ENCODE results near the gene ANK3. TPM values are rescaled to one million over a fixed set of nuclear protein-coding genes. Genes with fewer than 3 reads are reported as not detected.

Gene ANK3
- total RNA-seq, 1 donor from 2014 or later = 12.6 TPM

DNA sequence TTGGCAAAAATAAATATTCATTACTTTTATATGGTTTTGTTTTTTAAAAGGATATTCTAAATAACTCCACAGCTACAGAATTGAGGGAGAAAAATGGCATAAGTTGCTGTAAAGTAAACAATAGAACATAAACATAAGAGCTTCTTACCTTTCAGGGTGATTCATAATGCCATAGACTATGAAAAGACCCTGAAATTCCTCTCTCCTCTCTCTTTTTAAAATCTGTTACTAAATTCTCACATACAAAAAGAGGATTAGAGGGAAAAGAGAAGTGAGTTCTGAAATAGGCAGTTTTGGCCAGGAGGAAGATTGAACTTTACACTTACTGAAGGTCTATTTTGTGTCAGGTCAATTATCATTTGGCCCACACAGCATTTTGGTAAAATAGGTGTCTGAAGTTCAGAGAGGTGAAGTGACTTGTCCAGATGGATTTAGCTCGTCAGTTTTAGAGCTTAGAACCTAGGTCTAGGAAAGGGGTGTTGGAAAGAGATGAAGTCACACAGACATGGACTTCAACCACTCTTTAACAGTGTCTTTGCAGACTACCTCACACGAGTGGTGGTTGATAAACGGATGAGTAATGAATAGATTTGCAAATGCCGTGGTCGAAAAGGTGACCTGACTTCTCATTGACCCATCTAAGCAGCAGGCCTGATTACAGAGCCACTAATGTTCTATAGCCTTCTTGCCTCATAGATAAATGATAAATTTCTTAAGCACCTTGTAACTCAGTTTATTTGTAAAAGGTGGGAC lies 292.7 kb downstream of the ANK3 start:
- no peaks in the 10 kb centered on the region for H3K36me3 Mint-ChIP-seq (ENCODE audit: low read depth, unreplicated experiment)
- H3K4me3 Mint-ChIP-seq (ENCODE audit: unreplicated experiment) = no peak overlapping the region
- DNase-seq (ENCODE audit: low spot score) = no peak
- TF ChIP-seq, protein P1, sequence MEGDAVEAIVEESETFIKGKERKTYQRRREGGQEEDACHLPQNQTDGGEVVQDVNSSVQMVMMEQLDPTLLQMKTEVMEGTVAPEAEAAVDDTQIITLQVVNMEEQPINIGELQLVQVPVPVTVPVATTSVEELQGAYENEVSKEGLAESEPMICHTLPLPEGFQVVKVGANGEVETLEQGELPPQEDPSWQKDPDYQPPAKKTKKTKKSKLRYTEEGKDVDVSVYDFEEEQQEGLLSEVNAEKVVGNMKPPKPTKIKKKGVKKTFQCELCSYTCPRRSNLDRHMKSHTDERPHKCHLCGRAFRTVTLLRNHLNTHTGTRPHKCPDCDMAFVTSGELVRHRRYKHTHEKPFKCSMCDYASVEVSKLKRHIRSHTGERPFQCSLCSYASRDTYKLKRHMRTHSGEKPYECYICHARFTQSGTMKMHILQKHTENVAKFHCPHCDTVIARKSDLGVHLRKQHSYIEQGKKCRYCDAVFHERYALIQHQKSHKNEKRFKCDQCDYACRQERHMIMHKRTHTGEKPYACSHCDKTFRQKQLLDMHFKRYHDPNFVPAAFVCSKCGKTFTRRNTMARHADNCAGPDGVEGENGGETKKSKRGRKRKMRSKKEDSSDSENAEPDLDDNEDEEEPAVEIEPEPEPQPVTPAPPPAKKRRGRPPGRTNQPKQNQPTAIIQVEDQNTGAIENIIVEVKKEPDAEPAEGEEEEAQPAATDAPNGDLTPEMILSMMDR (IDR thresholded peaks at IDR 0.05; ENCODE audit: unreplicated experiment) = no peak
- no peak overlapping the region for H3K27ac Mint-ChIP-seq (ENCODE audit: unreplicated experiment)
- H3K27me3 Mint-ChIP-seq (ENCODE audit: unreplicated experiment) = no peaks in the 10 kb centered on the region
- H3K9me3 Mint-ChIP-seq (ENCODE audit: unreplicated experiment) = no peaks in the 10 kb centered on the region
- no peaks in the 10 kb centered on the region for H3K4me1 Mint-ChIP-seq (ENCODE audit: unreplicated experiment)

DNA sequence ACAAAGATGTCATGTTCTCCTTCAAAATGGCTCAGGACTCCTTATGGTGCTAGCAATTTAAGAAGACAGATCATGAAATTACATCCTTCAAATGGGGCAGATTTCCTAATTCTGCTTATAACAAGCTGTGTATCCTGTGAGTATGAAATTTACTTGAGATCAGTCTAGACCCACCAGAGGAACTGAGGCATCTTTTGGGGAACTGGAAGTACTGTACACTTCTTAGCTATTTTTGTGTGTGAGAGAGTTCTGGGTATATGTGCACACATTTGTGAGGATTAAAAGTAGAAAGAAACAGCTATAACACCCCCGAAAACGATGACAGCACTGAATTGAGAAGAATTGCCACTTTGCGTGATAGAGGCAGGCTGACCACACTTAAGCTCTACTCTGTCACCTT lies 296.4 kb downstream of the ANK3 start:
- no peak overlapping the region for H3K4me3 Mint-ChIP-seq (ENCODE audit: unreplicated experiment)
- DNase-seq (ENCODE audit: low spot score) = no peak
- H3K27ac Mint-ChIP-seq (ENCODE audit: unreplicated experiment) = no peak overlapping the region
- no peaks in the 10 kb centered on the region for H3K36me3 Mint-ChIP-seq (ENCODE audit: low read depth, unreplicated experiment)
- TF ChIP-seq, protein P1 (IDR thresholded peaks at IDR 0.05; ENCODE audit: unreplicated experiment) = no peak
- no peaks in the 10 kb centered on the region for H3K4me1 Mint-ChIP-seq (ENCODE audit: unreplicated experiment)
- H3K27me3 Mint-ChIP-seq (ENCODE audit: unreplicated experiment) = no peaks in the 10 kb centered on the region
- no peaks in the 10 kb centered on the region for H3K9me3 Mint-ChIP-seq (ENCODE audit: unreplicated experiment)

DNA sequence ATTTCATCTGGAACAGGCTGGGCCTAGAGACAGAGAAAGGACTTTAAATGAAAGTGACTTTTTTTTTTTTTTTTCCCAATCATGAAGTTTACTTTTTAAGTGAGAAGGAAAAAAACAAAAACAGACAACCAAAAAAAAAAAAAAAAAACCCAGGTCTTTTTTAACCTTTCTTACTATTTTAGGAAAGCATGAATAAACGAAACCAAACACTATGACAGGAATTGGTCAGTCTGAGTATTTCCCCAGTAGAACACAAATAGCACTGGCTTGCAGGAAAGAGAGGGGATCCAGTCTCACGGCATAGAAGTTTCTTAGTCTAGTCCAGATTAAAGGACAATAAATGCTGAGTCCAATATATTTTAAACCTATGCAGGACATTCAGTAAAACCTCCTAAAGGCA lies 302.8 kb downstream of the ANK3 start:
- no peak overlapping the region for H3K27ac Mint-ChIP-seq (ENCODE audit: unreplicated experiment)
- no peaks in the 10 kb centered on the region for H3K9me3 Mint-ChIP-seq (ENCODE audit: unreplicated experiment)
- no peak for DNase-seq (ENCODE audit: low spot score)
- H3K4me3 Mint-ChIP-seq (ENCODE audit: unreplicated experiment) = no peak overlapping the region
- H3K36me3 Mint-ChIP-seq (ENCODE audit: low read depth, unreplicated experiment) = no peaks in the 10 kb centered on the region
- peaks cover 4% of the 10 kb centered on the region for H3K4me1 Mint-ChIP-seq (ENCODE audit: unreplicated experiment)
- no peaks in the 10 kb centered on the region for H3K27me3 Mint-ChIP-seq (ENCODE audit: unreplicated experiment)
- TF ChIP-seq, protein P1 (IDR thresholded peaks at IDR 0.05; ENCODE audit: unreplicated experiment) = no peak

DNA sequence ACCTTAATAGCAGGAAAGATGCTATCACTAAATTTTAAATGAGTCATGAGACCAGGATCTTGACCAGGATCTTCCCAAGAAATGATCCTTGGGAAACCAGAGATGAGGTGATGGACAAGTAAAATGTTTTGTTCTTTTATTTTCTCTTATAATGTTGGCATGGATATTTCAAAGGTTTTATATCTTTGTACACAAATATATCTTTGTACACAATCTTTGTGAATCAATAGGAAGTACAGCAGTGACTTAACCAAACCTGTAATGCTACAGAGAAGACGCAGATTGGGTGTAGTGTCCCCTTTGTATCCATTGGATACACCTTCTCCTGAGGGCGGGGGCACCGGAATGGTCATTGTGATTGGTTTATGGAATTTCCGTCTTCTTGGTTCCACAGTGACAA lies 303.3 kb downstream of the ANK3 start:
- H3K27ac Mint-ChIP-seq (ENCODE audit: unreplicated experiment) = no peak overlapping the region
- H3K36me3 Mint-ChIP-seq (ENCODE audit: low read depth, unreplicated experiment) = no peaks in the 10 kb centered on the region
- H3K27me3 Mint-ChIP-seq (ENCODE audit: unreplicated experiment) = no peaks in the 10 kb centered on the region
- H3K4me3 Mint-ChIP-seq (ENCODE audit: unreplicated experiment) = no peak overlapping the region
- H3K9me3 Mint-ChIP-seq (ENCODE audit: unreplicated experiment) = no peaks in the 10 kb centered on the region
- no peak for DNase-seq (ENCODE audit: low spot score)
- TF ChIP-seq, protein P1 (IDR thresholded peaks at IDR 0.05; ENCODE audit: unreplicated experiment) = no peak
- H3K4me1 Mint-ChIP-seq (ENCODE audit: unreplicated experiment) = peaks cover 4% of the 10 kb centered on the region

DNA sequence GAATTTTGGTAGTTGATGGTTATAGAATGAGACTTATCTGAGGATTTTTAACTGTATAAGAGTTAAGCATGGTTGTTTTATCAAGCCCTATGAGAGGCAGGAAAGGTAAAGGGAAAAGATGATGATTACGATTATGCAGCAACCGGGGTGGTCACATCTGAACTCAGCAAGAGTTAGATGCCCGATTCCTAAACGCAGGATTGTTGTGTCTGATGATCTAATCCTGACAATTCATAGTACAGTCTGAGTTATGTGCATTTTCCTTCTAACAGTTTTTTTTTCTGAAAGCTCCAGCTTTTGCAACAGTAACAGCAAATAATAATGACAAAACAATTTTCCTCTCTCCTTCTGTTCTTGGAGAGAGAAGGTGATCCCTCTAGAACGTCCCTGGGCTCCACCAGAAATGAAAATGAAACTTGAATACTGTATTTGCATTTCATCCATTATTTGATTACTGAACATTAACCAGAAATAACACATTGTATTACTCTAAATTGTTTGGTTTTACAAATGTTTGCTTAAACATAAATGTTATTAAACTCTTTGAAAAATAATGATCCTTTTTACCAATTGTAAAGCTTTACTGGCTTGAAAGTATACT lies 306.8 kb downstream of the ANK3 start:
- H3K4me3 Mint-ChIP-seq (ENCODE audit: unreplicated experiment) = no peak overlapping the region
- H3K9me3 Mint-ChIP-seq (ENCODE audit: unreplicated experiment) = no peaks in the 10 kb centered on the region
- peaks cover 6% of the 10 kb centered on the region for H3K4me1 Mint-ChIP-seq (ENCODE audit: unreplicated experiment)
- H3K27me3 Mint-ChIP-seq (ENCODE audit: unreplicated experiment) = peaks cover 2% of the 10 kb centered on the region
- H3K27ac Mint-ChIP-seq (ENCODE audit: unreplicated experiment) = no peak overlapping the region
- no peaks in the 10 kb centered on the region for H3K36me3 Mint-ChIP-seq (ENCODE audit: low read depth, unreplicated experiment)
- TF ChIP-seq, protein P1 (IDR thresholded peaks at IDR 0.05; ENCODE audit: unreplicated experiment) = no peak
- no peak for DNase-seq (ENCODE audit: low spot score)

Data from endothelial cell (in vitro differentiated cells).